K562 (cell line): ENCODE measurements around the gene IFI6. TPM values are rescaled to one million over a fixed set of nuclear protein-coding genes. Genes with fewer than 3 reads are reported as not detected.

ENCODE experiments used
- ATF3 ChIP-seq, 2 experiments: fragments of 450-650 bp in 1 of 2; sonication (generic) in 1 of 2; formaldehyde crosslinking in 1 of 2; IDR thresholded peaks in 1 of 2; conservative IDR thresholded peaks in 1 of 2; 2 replicates each; pipeline versions ENCODE4 v1.6.1 to v1.8.1; 2016 to 2023; ENCODE audit warnings: mild to moderate bottlenecking in 2 of 2, moderate library complexity in 2 of 2, inconsistent platforms in 1 of 2, missing genetic modification reagents in 1 of 2
- CHD4 ChIP-seq: fragments of 200-600 bp; sonication (generic); IDR thresholded peaks from 3 replicates; pipeline ENCODE4 v1.6.1; 2012; ENCODE audit warnings: low read depth, mild to moderate bottlenecking, mixed read lengths, low read length, inconsistent platforms; ENCODE audit not compliant: insufficient read depth, insufficient replicate concordance, poor library complexity, severe bottlenecking
- CTBP1 ChIP-seq: fragments of 450-650 bp; IDR thresholded peaks from 2 replicates; pipeline ENCODE4 v1.6.1; 2016; ENCODE audit warnings: borderline replicate concordance
- ELK1 ChIP-seq: sonication (generic); formaldehyde crosslinking; IDR thresholded peaks from 2 replicates; pipeline ENCODE4 v1.8.1; 2022; ENCODE audit warnings: missing genetic modification reagents
- L3MBTL2 ChIP-seq: fragments of 450-650 bp; IDR thresholded peaks from 2 replicates; pipeline ENCODE4 v1.6.1; 2016; ENCODE audit warnings: mild to moderate bottlenecking, moderate library complexity
- PTBP1 ChIP-seq: fragments of 200-400 bp; formaldehyde crosslinking; IDR thresholded peaks from 2 replicates; pipeline ENCODE4 v1.6.1; 2017; ENCODE audit warnings: low read depth, low read length
- SAP30 ChIP-seq: fragments of 200-600 bp; sonication (generic); IDR thresholded peaks from 2 replicates; pipeline ENCODE4 v1.6.1; 2012; ENCODE audit warnings: borderline replicate concordance, low read depth, mild to moderate bottlenecking, moderate library complexity, low read length, control low read depth, inconsistent platforms; ENCODE audit not compliant: insufficient read depth, poor library complexity, severe bottlenecking
- TEAD2 ChIP-seq: fragments of 450-650 bp; IDR thresholded peaks from 2 replicates; pipeline ENCODE4 v1.6.1; 2016; ENCODE audit warnings: missing genetic modification characterization, control low read depth, missing compliant biosample characterization
- TFAM ChIP-seq: fragments of 250-450 bp; sonication (Bioruptor Pico); conservative IDR thresholded peaks from 2 replicates; pipeline ENCODE4 v1.5.0; 2021; ENCODE audit warnings: mild to moderate bottlenecking, moderate library complexity
- USF2 ChIP-seq: sonication (generic); formaldehyde crosslinking; IDR thresholded peaks from 2 replicates; pipeline ENCODE4 v1.5.0; 2020; ENCODE audit warnings: missing genetic modification reagents
- ZBTB8A ChIP-seq: fragments of 450-650 bp; IDR thresholded peaks from 2 replicates; pipeline ENCODE4 v1.6.1; 2018; ENCODE audit warnings: mild to moderate bottlenecking, moderate library complexity; ENCODE audit not compliant: partially characterized antibody
- ZNF175 ChIP-seq: fragments of 200-800 bp; sonication (Bioruptor generic); IDR thresholded peaks from 2 replicates; pipeline ENCODE4 v1.6.1; 2016; ENCODE audit warnings: low read depth, mild to moderate bottlenecking, missing genetic modification characterization, missing compliant biosample characterization
- ZNF280B ChIP-seq: fragments of 250-450 bp; sonication (Bioruptor Pico); IDR thresholded peaks from 2 replicates; pipeline ENCODE4 v1.5.1; 2021; ENCODE audit warnings: mild to moderate bottlenecking
- ZNF77 ChIP-seq: fragments of 250-450 bp; sonication (Bioruptor Pico); IDR thresholded peaks from 2 replicates; pipeline ENCODE4 v1.5.0; 2020
- polyA plus RNA-seq, 8 experiments: library from polyadenylated mRNA; depleted of rRNA in 4 of 8; stranded (reverse) in 5 of 8; unstranded in 3 of 8; fragments of >200 nt; fragmentation: Nextera tagmentation in 2 of 8; fragmentation: Illumina TruSeq in 1 of 8; extraction: Ambion mirVana in 2 of 8; extraction: Trizol in 1 of 8; gene quantifications; 2 replicates each; pipeline versions ENCODE4 v1.2.1 to v1.2.3, GENCODE V29; 2011 to 2014; ENCODE audit warnings: inconsistent platforms in 1 of 8, missing spikeins in 1 of 8
- total RNA-seq, 7 experiments: library from RNA; depleted of rRNA in 6 of 7; stranded (reverse); fragments of >200 nt in 6 of 7; fragmentation: Illumina TruSeq in 2 of 7; extraction: Trizol in 2 of 7; gene quantifications; 2 replicates each; pipeline versions ENCODE4 v1.2.1 to v1.2.3, GENCODE V29; 2011 to 2021; ENCODE audit warnings: low replicate concordance in 1 of 7
- TF ChIP-seq, protein P1 (sequence below): IDR thresholded peaks from 2 replicates; pipeline ENCODE4 v1.6.1; 2012; ENCODE audit warnings: low read depth, low read length, improper control_type of control experiment, borderline replicate concordance
- TF ChIP-seq, protein P2 (sequence below): sonication (generic); formaldehyde crosslinking; IDR thresholded peaks from 2 replicates; pipeline ENCODE4 v1.9.0; 2022; ENCODE audit warnings: mild to moderate bottlenecking, missing genetic modification reagents

Gene IFI6
- total and polyA plus RNA-seq, 9 of the 15 experiments (the other 6 are each of a cell fraction or from before 2014, with no cell fraction given), result 0.17 to 4.5 (median 2.2) TPM

DNA sequence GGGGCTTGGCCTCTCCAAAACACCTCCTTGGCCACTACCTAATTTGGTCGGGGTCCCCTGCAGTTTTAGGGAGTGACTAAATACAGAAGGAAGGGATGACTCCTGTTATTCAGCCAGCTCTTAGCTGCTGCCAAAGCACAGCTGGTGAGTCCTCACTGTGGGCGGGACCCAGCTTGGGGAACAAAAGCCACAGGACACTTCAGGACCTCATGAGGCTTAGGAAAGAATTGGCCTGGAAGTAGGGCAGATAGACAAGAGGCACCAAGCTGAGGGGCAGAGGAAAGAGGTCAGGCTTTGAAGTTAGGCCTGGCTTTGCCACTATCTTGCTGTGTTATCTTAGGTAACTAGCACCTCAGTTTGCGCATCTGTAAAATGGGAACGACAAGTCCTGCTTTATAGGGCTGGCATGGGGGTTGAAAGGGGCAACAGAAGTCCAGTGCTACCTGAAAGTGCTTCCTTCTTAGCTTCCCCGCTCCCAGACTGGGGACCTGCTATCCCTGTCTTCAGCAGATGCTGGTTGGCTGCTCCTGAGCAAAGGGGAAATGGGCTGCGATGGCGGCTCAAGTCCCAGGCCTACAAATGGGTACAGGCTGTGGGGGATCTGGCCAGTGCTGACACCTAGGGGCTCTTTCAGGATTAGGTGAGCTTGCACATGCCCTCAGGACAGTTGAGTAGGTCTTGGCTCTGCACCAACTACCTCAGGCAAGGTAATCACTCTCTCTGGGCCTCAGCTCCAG lies 15.7 kb downstream of the IFI6 start (continued):
- peak; percentile 96 for TF ChIP-seq CHD4
- TF ChIP-seq ZBTB8A, result no peak
- TF ChIP-seq ELK1, result no peak
- TF ChIP-seq, protein P1, sequence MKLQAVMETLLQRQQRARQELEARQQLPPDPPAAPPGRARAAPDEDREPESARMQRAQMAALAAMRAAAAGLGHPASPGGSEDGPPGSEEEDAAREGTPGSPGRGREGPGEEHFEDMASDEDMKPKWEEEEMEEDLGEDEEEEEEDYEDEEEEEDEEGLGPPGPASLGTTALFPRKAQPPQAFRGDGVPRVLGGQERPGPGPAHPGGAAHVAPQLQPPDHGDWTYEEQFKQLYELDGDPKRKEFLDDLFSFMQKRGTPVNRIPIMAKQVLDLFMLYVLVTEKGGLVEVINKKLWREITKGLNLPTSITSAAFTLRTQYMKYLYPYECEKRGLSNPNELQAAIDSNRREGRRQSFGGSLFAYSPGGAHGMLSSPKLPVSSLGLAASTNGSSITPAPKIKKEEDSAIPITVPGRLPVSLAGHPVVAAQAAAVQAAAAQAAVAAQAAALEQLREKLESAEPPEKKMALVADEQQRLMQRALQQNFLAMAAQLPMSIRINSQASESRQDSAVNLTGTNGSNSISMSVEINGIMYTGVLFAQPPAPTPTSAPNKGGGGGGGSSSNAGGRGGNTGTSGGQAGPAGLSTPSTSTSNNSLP, result no peak
- TF ChIP-seq PTBP1, result peak; percentile 80
- TF ChIP-seq ZNF280B (CRISPR knock-in tag), result no peak
- TF ChIP-seq, protein P2, sequence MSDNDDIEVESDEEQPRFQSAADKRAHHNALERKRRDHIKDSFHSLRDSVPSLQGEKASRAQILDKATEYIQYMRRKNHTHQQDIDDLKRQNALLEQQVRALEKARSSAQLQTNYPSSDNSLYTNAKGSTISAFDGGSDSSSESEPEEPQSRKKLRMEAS, result no peak
- no peak for TF ChIP-seq ATF3 (IDR thresholded peaks at IDR 0.05)
- peak; percentile 38; the same call in 1 of the 2 replicates for TF ChIP-seq ATF3 (CRISPR knock-in tag; conservative IDR thresholded peaks at IDR 0.05)
- TF ChIP-seq ZNF175 (CRISPR knock-in tag), result no peak
- TF ChIP-seq ZNF77 (CRISPR knock-in tag), result no peak
- no peak for TF ChIP-seq CTBP1
- no peak for TF ChIP-seq TFAM (CRISPR knock-in tag)
- no peak for TF ChIP-seq SAP30
- TF ChIP-seq USF2 (CRISPR knock-in tag), result no peak
- TF ChIP-seq TEAD2, result no peak
- no peak for TF ChIP-seq L3MBTL2
